ENCODE measurements around the gene PTK6.
"Not testable (repeated sequence)": the region's sequence is repeated elsewhere in the genome, so short reads cannot be mapped to it uniquely, and the experiment has no call there.

The PTK6 gene

GRCh38 chr20:63482021-63482587 is 55.1 kb downstream of the PTK6 start:
- Histone ChIP-seq H3K36me3 (ENCODE audit: insufficient read depth, low read depth, low read length) (no peaks in the 10 kb centered on the region), H3K9ac (ENCODE audit: low read depth, low read length) (no peak overlapping the region), H3K27ac (ENCODE audit: low read length) (no peak overlapping the region), H3K4me3 (ENCODE audit: low read length) (no peak overlapping the region), H3K9me3 (ENCODE audit: insufficient read depth, low read depth, low read length) (no peaks in the 10 kb centered on the region), H3K4me1 (ENCODE audit: insufficient read depth, low read length) (no peaks in the 10 kb centered on the region; the same call in 1 of the 2 replicates), H3K27me3 (ENCODE audit: insufficient read depth, low read length) (peaks cover 6% of the 10 kb centered on the region)

GRCh38 chr20:63481503-63481902 is 55.7 kb downstream of the PTK6 start:
- Histone ChIP-seq H3K4me1 (ENCODE audit: insufficient read depth, low read length) (no peaks in the 10 kb centered on the region; the same call in 1 of the 2 replicates), H3K9me3 (ENCODE audit: insufficient read depth, low read depth, low read length) (no peaks in the 10 kb centered on the region), H3K27ac (ENCODE audit: low read length) (no peak overlapping the region), H3K36me3 (ENCODE audit: insufficient read depth, low read depth, low read length) (no peaks in the 10 kb centered on the region), H3K4me3 (ENCODE audit: low read length) (no peak overlapping the region), H3K27me3 (ENCODE audit: insufficient read depth, low read length) (no peaks in the 10 kb centered on the region; the same call in 1 of the 2 replicates), H3K9ac (ENCODE audit: low read depth, low read length) (no peak overlapping the region)

GRCh38 chr20:63479695-63480419 is 57.3 kb downstream of the PTK6 start:
- not testable (repeated sequence) for H3K4me1 ChIP-seq (ENCODE audit: insufficient read depth, low read length); H3K4me3 ChIP-seq (ENCODE audit: low read length); H3K9me3 ChIP-seq (ENCODE audit: insufficient read depth, low read depth, low read length); H3K36me3 ChIP-seq (ENCODE audit: insufficient read depth, low read depth, low read length); H3K27ac ChIP-seq (ENCODE audit: low read length); H3K9ac ChIP-seq (ENCODE audit: low read depth, low read length)
- peaks cover 12% of the 10 kb centered on the region for H3K27me3 ChIP-seq (ENCODE audit: insufficient read depth, low read length)

GRCh38 chr20:63478346-63479302 is 58.6 kb downstream of the PTK6 start:
- no peak overlapping the region for H3K9ac ChIP-seq (ENCODE audit: low read depth, low read length)
- peaks cover 24% of the 10 kb centered on the region for H3K27me3 ChIP-seq (ENCODE audit: insufficient read depth, low read length)
- no peaks in the 10 kb centered on the region for H3K9me3 ChIP-seq (ENCODE audit: insufficient read depth, low read depth, low read length)
- H3K36me3 ChIP-seq (ENCODE audit: insufficient read depth, low read depth, low read length), result no peaks in the 10 kb centered on the region
- no peaks in the 10 kb centered on the region; the same call in 1 of the 2 replicates for H3K4me1 ChIP-seq (ENCODE audit: insufficient read depth, low read length)
- no peak overlapping the region for H3K4me3 ChIP-seq (ENCODE audit: low read length)
- no peak overlapping the region for H3K27ac ChIP-seq (ENCODE audit: low read length)
